ENCODE data around the gene SPX.

The SPX gene

DNA sequence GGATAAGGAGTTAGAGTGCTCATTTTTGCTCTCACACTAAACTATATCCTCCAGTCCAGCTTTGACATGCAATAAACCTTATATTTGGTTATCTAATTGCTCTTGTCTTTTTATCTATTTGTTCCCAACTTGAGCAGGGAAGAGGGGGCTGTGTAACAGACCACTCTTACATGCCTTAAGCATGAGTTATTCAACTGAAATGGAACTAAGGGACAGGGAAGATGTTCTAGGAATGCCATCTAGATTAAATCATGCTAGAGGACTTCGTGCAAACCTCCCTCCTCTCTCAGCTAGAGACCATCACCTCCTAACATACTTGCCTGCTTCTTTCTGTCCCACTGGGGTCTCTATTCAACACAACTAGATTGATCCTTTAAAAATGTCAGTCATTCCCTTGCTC, 20.6 kb downstream of the SPX start:
- intact Hi-C loops (cut with micrococcal nuclease) = no loop called here
- peaks cover 2% of the 10 kb centered on the region for H3K27me3 Mint-ChIP-seq
- no peak overlapping the region for H3K4me3 Mint-ChIP-seq
- H3K27ac Mint-ChIP-seq = no peak overlapping the region
- H3K36me3 Mint-ChIP-seq (ENCODE audit: low read depth) = no peaks in the 10 kb centered on the region
- no peaks in the 10 kb centered on the region for H3K9me3 Mint-ChIP-seq
- no peaks in the 10 kb centered on the region for H3K4me1 Mint-ChIP-seq (ENCODE audit: low read depth)

DNA sequence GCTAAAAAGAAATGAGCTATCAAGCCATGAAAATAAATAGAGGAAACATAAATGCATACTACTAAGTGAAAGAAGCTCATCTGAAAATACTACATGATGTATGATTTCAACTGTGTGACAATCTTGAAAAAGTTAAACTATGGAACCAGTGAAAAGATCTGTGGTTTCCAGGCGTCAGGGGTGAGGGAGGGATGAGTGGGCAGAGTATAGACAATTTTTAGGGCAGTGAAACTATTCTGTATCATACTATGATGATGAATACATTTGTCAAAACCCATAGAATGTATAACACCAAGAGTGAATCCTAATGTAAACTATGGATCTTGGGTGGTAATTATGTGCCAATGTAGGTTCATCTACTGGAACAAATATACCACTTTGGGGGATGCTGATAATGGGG, 21.3 kb downstream of the SPX start:
- Mint-ChIP-seq H3K4me1 (ENCODE audit: low read depth) (no peaks in the 10 kb centered on the region), H3K9me3 (no peaks in the 10 kb centered on the region), H3K36me3 (ENCODE audit: low read depth) (no peaks in the 10 kb centered on the region), H3K27ac (no peak overlapping the region), H3K27me3 (peaks cover 2% of the 10 kb centered on the region), H3K4me3 (no peak overlapping the region)
- intact Hi-C loops (cut with micrococcal nuclease) = no loop called here

DNA sequence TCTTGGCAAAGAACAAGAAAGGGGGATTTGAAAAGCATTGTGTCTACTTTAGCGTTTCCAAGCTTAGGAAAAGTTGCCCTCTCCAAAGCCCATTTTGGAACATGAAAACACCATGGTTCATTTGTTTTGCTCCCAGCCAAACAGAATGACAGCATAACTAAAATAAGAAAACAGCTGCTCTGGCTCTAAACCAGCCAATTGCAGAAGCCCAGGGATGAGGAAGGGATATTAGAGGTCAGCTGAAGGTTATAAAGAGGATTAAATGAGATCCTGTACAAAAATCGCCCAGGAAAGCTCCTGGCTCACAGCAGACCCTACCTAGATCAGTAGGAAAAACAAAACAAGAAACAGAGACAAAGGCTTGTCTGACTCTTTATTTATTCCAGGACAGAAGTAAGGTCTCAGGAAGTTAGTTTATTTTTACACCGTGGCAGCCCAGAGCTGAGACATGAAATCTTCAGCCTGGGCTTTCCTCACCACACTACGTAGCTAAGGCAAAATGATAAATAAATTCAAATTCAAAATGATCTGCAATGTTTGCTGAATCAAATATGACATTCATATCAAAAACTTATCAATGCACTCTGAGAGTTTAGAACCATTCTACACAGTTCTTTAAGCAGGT, 25.9 kb downstream of the SPX start:
- Mint-ChIP-seq H3K4me1 (ENCODE audit: low read depth) (no peaks in the 10 kb centered on the region), H3K4me3 (no peak overlapping the region), H3K27me3 (no peaks in the 10 kb centered on the region), H3K36me3 (ENCODE audit: low read depth) (no peaks in the 10 kb centered on the region), H3K9me3 (peaks cover 11% of the 10 kb centered on the region), H3K27ac (no peak overlapping the region)
- intact Hi-C loops (cut with micrococcal nuclease) = no loop called here

DNA sequence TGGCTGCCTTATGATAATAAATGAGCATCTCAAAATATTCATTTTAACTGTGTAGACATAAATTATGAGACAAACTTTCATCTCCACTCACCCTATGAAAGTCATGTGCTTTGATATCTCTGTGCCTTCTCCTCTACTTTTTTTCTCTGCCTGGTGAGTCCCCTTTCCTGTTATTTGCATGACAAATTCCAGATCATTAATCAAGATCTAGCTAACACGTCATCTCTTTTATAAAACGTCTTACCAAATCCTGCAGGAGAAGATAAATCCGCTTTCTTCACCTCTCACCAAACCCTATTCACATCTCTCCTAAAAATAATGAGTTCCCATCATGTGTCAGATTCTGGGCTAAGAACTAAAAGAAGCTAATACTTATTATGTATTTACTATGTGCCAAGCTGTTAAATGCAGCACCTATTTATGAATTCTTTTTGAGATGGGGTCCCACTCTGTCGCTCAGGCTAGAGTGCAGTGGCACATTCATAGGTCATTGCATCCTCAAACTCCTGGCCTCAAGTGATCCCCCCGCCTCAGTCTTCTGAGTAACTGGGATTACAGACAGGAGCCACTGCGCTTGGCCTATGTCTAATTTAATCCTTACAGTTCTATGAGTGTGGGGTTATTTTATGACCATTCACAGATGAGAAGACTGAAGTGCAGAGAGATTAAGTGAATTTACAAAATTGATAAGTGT, 26.7 kb downstream of the SPX start:
- intact Hi-C loops (cut with micrococcal nuclease) = no loop called here
- Mint-ChIP-seq H3K36me3 (ENCODE audit: low read depth) (no peaks in the 10 kb centered on the region), H3K27me3 (no peaks in the 10 kb centered on the region), H3K4me3 (no peak overlapping the region), H3K9me3 (peaks cover 11% of the 10 kb centered on the region), H3K27ac (no peak overlapping the region), H3K4me1 (ENCODE audit: low read depth) (no peaks in the 10 kb centered on the region)

DNA sequence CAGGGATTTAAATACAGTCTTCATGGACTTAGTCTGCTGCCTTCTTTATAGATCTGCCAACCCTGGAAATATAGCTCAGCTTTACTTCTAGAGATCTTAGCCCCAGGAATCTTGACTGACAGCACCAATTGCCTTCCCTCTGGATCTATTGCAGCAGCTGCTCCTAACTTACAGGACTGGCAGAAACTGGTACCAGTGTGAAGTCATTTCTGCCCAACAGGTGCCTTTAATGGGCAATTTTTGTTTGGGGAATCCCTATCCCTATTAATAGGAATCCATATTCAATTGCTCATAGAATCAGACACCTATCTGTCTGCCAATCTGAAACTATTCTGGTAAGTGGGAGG, 27.2 kb downstream of the SPX start:
- H3K27ac Mint-ChIP-seq = no peak overlapping the region
- no peaks in the 10 kb centered on the region for H3K36me3 Mint-ChIP-seq (ENCODE audit: low read depth)
- no peak overlapping the region for H3K4me3 Mint-ChIP-seq
- peaks cover 11% of the 10 kb centered on the region for H3K9me3 Mint-ChIP-seq
- no peaks in the 10 kb centered on the region for H3K4me1 Mint-ChIP-seq (ENCODE audit: low read depth)
- intact Hi-C loops (cut with micrococcal nuclease) = no loop called here
- no peaks in the 10 kb centered on the region for H3K27me3 Mint-ChIP-seq

DNA sequence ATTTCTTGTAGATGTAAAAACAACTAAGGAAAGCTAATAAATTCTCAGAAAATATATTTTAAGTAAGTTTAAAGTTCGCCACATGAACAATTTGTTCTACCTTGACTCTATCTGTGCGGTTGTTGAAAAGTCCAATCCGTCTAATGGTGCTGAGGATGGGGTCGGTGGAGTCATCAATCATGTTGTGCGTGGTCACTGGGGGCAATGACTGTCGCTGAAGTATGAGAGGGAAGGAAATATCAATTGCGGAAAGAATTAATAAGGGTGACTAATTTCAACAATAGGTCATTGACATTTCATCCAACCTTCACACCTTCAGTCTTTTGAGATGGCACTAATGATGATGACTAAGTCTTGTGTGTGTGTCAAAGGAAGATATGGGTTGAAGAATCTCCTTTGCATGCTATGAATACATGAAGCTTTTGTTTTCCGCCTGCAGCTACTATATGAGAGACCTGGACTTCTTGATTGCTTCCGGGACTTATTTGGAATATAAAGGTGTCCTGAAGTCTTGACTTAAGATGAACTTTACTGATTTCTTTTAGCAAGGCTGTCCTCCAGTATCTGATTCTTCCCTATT, 32.1 kb downstream of the SPX start:
- Mint-ChIP-seq H3K4me1 (ENCODE audit: low read depth) (no peaks in the 10 kb centered on the region), H3K9me3 (peaks cover 11% of the 10 kb centered on the region), H3K4me3 (no peak overlapping the region), H3K27ac (no peak overlapping the region), H3K36me3 (ENCODE audit: low read depth) (no peaks in the 10 kb centered on the region), H3K27me3 (no peaks in the 10 kb centered on the region)
- intact Hi-C loops (cut with micrococcal nuclease) = no loop called here

DNA sequence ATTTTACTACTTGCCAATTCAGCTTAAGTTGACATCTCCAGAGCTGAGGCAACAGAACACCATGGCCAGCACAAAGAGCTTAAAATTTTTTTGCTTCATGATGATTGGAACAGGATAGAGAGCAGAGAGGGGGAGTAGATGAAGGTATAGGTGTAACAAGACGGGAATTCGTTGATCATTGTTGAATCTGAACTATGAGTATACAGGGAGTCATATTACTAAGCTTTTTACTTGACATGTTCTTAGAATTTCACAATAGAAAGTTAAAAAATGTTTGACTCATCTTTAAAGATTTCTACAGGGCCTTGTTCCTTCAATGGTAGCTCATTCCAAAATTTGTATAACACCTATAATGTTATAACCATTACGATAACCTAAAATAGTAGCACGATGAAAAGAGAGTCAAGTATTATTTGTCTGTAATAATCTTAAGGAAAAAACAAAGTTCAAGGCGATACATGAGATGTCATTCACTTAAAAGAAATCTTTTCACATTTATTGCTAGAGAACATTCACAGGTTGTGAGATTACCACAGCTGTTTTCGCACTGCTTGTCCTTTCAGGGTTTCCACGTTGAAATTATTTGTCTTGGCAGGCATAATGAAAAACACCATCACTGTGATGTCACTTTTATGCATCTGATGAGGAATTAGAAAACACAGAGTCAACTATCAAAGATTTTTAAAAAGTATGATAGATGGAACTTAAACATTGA, 33.9 kb downstream of the SPX start:
- H3K27ac Mint-ChIP-seq = no peak overlapping the region
- no peaks in the 10 kb centered on the region for H3K9me3 Mint-ChIP-seq
- no peaks in the 10 kb centered on the region for H3K4me1 Mint-ChIP-seq (ENCODE audit: low read depth)
- H3K27me3 Mint-ChIP-seq = no peaks in the 10 kb centered on the region
- intact Hi-C loops (cut with micrococcal nuclease) = no loop called here
- no peak overlapping the region for H3K4me3 Mint-ChIP-seq
- H3K36me3 Mint-ChIP-seq (ENCODE audit: low read depth) = no peaks in the 10 kb centered on the region

DNA sequence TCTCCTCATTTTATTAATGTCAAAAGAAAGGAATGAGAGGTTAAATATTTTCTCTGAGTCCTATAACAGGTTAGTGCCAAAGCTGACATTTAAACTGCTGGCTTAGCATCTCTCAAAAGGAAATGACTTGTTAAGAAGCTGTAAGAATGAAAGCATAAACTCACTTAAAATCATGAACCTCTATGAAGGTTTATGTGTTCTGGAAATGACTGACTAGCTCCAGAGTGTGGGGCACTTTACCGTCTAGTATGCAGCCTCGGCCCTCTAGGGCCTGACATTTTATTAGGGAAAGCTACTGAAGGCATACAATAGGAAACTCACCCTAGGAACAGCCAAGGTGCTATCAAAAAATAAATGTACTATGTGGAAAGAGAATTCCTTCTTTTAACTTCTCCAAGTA, 35.1 kb downstream of the SPX start:
- H3K27ac Mint-ChIP-seq = no peak overlapping the region
- intact Hi-C loops (cut with micrococcal nuclease) = no loop called here
- no peaks in the 10 kb centered on the region for H3K9me3 Mint-ChIP-seq
- no peaks in the 10 kb centered on the region for H3K27me3 Mint-ChIP-seq
- no peak overlapping the region for H3K4me3 Mint-ChIP-seq
- H3K4me1 Mint-ChIP-seq (ENCODE audit: low read depth) = no peaks in the 10 kb centered on the region
- H3K36me3 Mint-ChIP-seq (ENCODE audit: low read depth) = no peaks in the 10 kb centered on the region

DNA sequence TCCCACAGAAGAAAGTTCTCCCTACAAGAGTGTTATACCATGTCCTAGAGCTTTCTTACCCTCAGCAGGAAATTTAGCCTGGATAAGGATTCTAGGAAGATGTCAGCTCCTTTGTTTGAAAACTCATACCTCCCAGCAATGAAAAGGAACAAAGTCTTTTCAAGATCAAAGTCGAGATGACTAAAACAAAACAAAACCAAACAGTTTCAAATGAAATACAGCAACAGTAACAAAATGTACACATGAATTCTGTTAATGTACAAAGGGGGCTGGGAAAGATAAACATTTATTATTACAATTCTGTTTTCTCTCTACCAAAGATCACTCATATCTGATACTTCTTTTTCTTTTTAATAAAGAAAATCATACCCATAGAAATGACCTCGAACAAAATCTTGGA, 36.8 kb downstream of the SPX start:
- Mint-ChIP-seq H3K27ac (no peak overlapping the region), H3K27me3 (no peaks in the 10 kb centered on the region), H3K4me1 (ENCODE audit: low read depth) (no peaks in the 10 kb centered on the region), H3K9me3 (no peaks in the 10 kb centered on the region), H3K36me3 (ENCODE audit: low read depth) (no peaks in the 10 kb centered on the region), H3K4me3 (no peak overlapping the region)
- intact Hi-C loops (cut with micrococcal nuclease) = no loop called here

DNA sequence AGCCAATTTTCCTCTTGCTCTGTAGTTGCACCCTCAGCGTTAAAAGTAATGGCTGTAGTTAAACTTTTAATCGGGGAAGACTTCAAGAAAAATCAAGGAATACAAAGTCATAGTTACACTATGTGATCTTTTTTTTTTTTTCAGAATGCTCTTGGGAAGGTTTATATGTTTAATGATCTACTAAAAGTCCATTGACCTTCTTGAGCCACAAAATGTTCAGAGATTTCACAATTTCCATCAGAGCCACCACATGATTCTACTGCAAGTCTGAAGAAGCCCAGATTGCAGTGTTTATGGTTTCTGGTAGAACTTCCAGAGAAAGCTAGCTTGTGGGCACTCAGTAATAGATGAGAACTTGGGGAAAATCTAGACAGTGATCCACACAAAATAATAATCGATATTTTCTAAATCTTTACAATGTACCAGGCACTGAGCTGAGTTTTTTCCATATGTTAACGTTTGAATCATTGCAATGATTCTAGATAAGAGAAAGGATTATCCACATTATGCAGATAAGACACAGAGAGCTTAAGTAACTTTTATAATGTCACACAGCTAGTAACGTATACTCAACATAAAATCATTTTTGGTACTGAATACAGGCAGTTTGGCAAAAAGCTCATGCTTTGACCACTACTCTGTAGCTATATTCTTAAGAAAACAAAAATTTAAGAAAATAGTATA, 40.3 kb downstream of the SPX start:
- H3K36me3 Mint-ChIP-seq (ENCODE audit: low read depth) = no peaks in the 10 kb centered on the region
- H3K9me3 Mint-ChIP-seq = no peaks in the 10 kb centered on the region
- H3K27me3 Mint-ChIP-seq = no peaks in the 10 kb centered on the region
- intact Hi-C loops (cut with micrococcal nuclease) = no loop called here
- no peak overlapping the region for H3K27ac Mint-ChIP-seq
- H3K4me1 Mint-ChIP-seq (ENCODE audit: low read depth) = no peaks in the 10 kb centered on the region
- no peak overlapping the region for H3K4me3 Mint-ChIP-seq

DNA sequence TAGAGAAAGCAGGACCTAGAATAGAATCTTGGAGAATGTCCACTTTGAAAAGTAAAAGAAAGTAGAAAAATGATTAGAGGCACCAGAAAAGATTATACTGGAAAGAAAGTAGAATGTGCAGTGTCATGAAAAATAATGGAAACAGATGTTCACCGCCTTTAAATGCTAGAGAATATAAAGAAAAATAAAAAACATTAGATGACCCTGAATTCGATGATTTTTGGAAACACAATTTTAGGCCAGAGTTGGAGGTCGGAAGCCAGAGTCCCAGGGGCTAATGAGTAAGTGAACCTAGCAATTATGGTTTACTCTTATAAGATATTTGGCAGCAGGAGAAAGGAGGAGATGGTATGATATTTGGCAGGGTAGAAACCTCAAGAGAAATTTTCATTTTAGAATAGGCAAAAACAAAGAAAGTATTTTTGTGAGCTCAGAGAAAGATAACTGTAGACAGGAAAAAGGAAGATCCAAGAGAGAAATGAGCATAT, 40.9 kb downstream of the SPX start:
- intact Hi-C loops (cut with micrococcal nuclease) = no loop called here
- Mint-ChIP-seq H3K27me3 (no peaks in the 10 kb centered on the region), H3K27ac (no peak overlapping the region), H3K4me1 (ENCODE audit: low read depth) (no peaks in the 10 kb centered on the region), H3K9me3 (no peaks in the 10 kb centered on the region), H3K36me3 (ENCODE audit: low read depth) (no peaks in the 10 kb centered on the region), H3K4me3 (no peak overlapping the region)

DNA sequence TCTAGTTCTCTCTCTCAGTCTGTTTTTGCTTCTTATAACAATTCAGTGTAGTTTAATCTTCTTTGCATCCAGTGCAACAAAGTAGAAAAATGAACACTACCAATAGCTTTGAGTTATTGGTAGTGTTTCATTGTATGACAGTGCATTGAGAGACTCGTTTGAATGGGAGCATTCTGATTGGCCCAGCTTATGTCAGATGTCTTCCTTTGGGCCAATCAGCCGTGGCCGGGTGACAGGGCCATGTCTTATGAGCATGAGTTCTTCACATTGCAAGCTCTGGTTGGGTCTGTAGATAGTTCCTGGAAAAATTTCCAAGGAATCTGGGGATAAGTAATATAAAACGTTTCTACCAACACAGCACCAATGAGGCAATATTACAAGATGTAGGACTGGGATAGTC, 42.0 kb downstream of the SPX start:
- Mint-ChIP-seq H3K27ac (no peak overlapping the region), H3K4me3 (no peak overlapping the region), H3K27me3 (no peaks in the 10 kb centered on the region), H3K4me1 (ENCODE audit: low read depth) (no peaks in the 10 kb centered on the region), H3K9me3 (no peaks in the 10 kb centered on the region), H3K36me3 (ENCODE audit: low read depth) (no peaks in the 10 kb centered on the region)
- intact Hi-C loops (cut with micrococcal nuclease) = no loop called here

DNA sequence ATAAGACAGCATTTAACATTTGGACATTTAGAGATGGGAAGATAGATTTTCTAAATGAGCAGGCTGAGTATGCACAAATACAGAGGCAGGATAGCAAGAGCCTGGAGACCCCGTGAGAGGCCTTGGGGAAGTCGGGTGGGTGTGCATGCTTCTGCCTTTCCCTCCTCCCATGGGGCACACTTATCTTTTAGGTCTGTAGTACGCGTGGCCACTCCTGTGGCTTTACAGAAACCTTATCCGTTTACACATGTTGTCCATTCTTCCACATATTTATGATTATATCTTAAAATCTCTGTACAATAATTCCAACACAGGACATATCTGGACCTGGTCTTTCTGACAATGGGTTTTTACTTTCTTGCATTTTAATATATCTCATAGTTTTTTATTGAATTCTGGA, 45.0 kb downstream of the SPX start:
- H3K36me3 Mint-ChIP-seq (ENCODE audit: low read depth) = no peaks in the 10 kb centered on the region
- no peaks in the 10 kb centered on the region for H3K9me3 Mint-ChIP-seq
- no peaks in the 10 kb centered on the region for H3K4me1 Mint-ChIP-seq (ENCODE audit: low read depth)
- intact Hi-C loops (cut with micrococcal nuclease) = no loop called here
- no peak overlapping the region for H3K4me3 Mint-ChIP-seq
- no peaks in the 10 kb centered on the region for H3K27me3 Mint-ChIP-seq
- H3K27ac Mint-ChIP-seq = no peak overlapping the region

Measured in dendritic cell treated with granulocyte-macrophage colony-stimulating factor and Interleukin-4, amounts not matched to agents 40 ng/mL and 50 ng/mL, for 4 days (primary cell).